CD14-positive monocyte (primary cell): ENCODE data around the gene SMTN. TPM values are rescaled to one million over a fixed set of nuclear protein-coding genes. Genes with fewer than 3 reads are reported as not detected.

Experiments
- DNase-seq, 3 donors: peaks; one replicate each; pipeline ENCODE4 v3.0.0-alpha.2; 2011 to 2022
- H2AFZ ChIP-seq: 2 replicates; pipeline ENCODE4 v1.6.0; 2012; ENCODE audit warnings: mild to moderate bottlenecking, low read depth, low read length, inconsistent platforms; ENCODE audit not compliant: insufficient read depth, poor library complexity, severe bottlenecking
- H3K27ac ChIP-seq, 2 donors: 1 replicate in 1 of 2; 2 replicates in 1 of 2; pipeline ENCODE4 v1.5.1; 2012 to 2013; ENCODE audit warnings: low read length in 2 of 2, control low read depth in 1 of 2, inconsistent platforms in 1 of 2, low read depth in 1 of 2, mild to moderate bottlenecking in 1 of 2
- H3K27me3 ChIP-seq, 2 donors: one replicate each; pipeline versions ENCODE4 v1.6.0 to v1.6.1; 2011 to 2013; ENCODE audit warnings: low read length in 2 of 2; ENCODE audit not compliant: control insufficient read depth in 2 of 2, insufficient read depth in 2 of 2
- H3K36me3 ChIP-seq, 2 donors: replicated peaks in 1 of 2; 1 replicate in 1 of 2; 2 replicates in 1 of 2; pipeline versions ENCODE4 v1.5.1 to v1.6.1; 2012 to 2013; ENCODE audit warnings: low read length in 2 of 2, control low read depth in 1 of 2, inconsistent platforms in 1 of 2, mild to moderate bottlenecking in 1 of 2; ENCODE audit not compliant: insufficient read depth in 2 of 2, control insufficient read depth in 1 of 2
- H3K4me1 ChIP-seq, 2 donors: 1 replicate in 1 of 2; 2 replicates in 1 of 2; pipeline versions ENCODE4 v1.5.1 to v1.6.1; 2012 to 2013; ENCODE audit warnings: low read length in 2 of 2, control low read depth in 1 of 2, inconsistent platforms in 1 of 2, mild to moderate bottlenecking in 1 of 2, moderate library complexity in 1 of 2; ENCODE audit not compliant: insufficient read depth in 2 of 2, control insufficient read depth in 1 of 2
- H3K4me2 ChIP-seq: replicated peaks from 2 replicates; pipeline ENCODE3; 2012; ENCODE audit warnings: low read length, moderate library complexity, mild to moderate bottlenecking; ENCODE audit not compliant: poor library complexity, severe bottlenecking; ENCODE audit errors: extremely low read depth
- H3K4me3 ChIP-seq, 3 experiments: fragments of 200-600 bp in 1 of 3; sonication (generic) in 1 of 3; replicated peaks in 1 of 3; 1 replicate in 2 of 3; 2 replicates in 1 of 3; pipeline ENCODE4 v1.5.1; 2011 to 2013; ENCODE audit warnings: low read length in 3 of 3, mild to moderate bottlenecking in 3 of 3, control low read depth in 2 of 3, low read depth in 2 of 3, inconsistent platforms in 1 of 3, moderate library complexity in 1 of 3
- H3K79me2 ChIP-seq: 2 replicates; pipeline ENCODE4 v1.6.0; 2012; ENCODE audit warnings: mild to moderate bottlenecking, control low read depth, inconsistent platforms, low read length, moderate library complexity; ENCODE audit not compliant: insufficient read depth
- H3K9ac ChIP-seq: 2 replicates; pipeline ENCODE4 v1.6.0; 2017; ENCODE audit warnings: low read length, mild to moderate bottlenecking; ENCODE audit not compliant: insufficient read depth, poor library complexity, severe bottlenecking
- H3K9me3 ChIP-seq, 2 donors: replicated peaks in 1 of 2; 1 replicate in 1 of 2; 2 replicates in 1 of 2; pipeline versions ENCODE4 v1.5.1 to v1.6.1; 2012 to 2013; ENCODE audit warnings: low read length in 2 of 2, control low read depth in 1 of 2; ENCODE audit not compliant: control insufficient read depth in 1 of 2, insufficient read depth in 1 of 2
- H4K20me1 ChIP-seq: 2 replicates; pipeline ENCODE4 v1.6.0; 2012; ENCODE audit warnings: mild to moderate bottlenecking, low read length, control low read depth, moderate library complexity; ENCODE audit not compliant: insufficient read depth
- H3K27ac Mint-ChIP-seq, 7 donors: one replicate each; pipeline ENCODE4 v1.8.0; 2020; ENCODE audit warnings: mild to moderate bottlenecking in 7 of 7, mixed read lengths in 7 of 7, moderate library complexity in 6 of 7, inconsistent platforms in 2 of 7
- H3K27me3 Mint-ChIP-seq, 3 donors: one replicate each; pipeline ENCODE4 v1.8.0; 2021 to 2022; ENCODE audit warnings: low read depth in 3 of 3, mild to moderate bottlenecking in 3 of 3, mixed read lengths in 3 of 3, moderate library complexity in 3 of 3, inconsistent platforms in 1 of 3
- H3K36me3 Mint-ChIP-seq, 2 donors: one replicate each; pipeline ENCODE4 v1.8.0; 2020; ENCODE audit warnings: mixed read lengths in 2 of 2, inconsistent platforms in 1 of 2, mild to moderate bottlenecking in 1 of 2
- H3K4me1 Mint-ChIP-seq: one replicate; pipeline ENCODE4 v1.8.0; 2020; ENCODE audit warnings: mild to moderate bottlenecking, mixed read lengths
- H3K4me3 Mint-ChIP-seq, 2 donors: one replicate each; pipeline ENCODE4 v1.8.0; 2020; ENCODE audit warnings: mild to moderate bottlenecking in 2 of 2, mixed read lengths in 2 of 2, moderate library complexity in 1 of 2
- H3K9me3 Mint-ChIP-seq, 7 donors: one replicate each; pipeline ENCODE4 v1.8.0; 2020 to 2022; ENCODE audit warnings: mixed read lengths in 7 of 7, mild to moderate bottlenecking in 6 of 7, moderate library complexity in 6 of 7, inconsistent platforms in 2 of 7
- CTCF ChIP-seq: fragments of 200-600 bp; IDR thresholded peaks from one replicate; pipeline ENCODE4 v1.8.0; 2022; ENCODE audit warnings: antibody characterized with exemption, mild to moderate bottlenecking
- WGBS: methylation state at CpG from one replicate; pipeline ENCODE4 v1.1.5; 2013; ENCODE audit warnings: missing lambda C conversion rate; ENCODE audit not compliant: insufficient coverage; 5-methylcytosine and 5-hydroxymethylcytosine counted together
- intact Hi-C, 2 donors: fragments of 100-400 bp; cut with micrococcal nuclease; formaldehyde crosslinking; loops; one replicate each; pipeline versions ENCODE4 v1.15.0 to v1.15.1; 2023
- polyA plus RNA-seq, 3 donors: library from polyadenylated mRNA; depleted of rRNA in 1 of 3; unstranded in 2 of 3; stranded (reverse) in 1 of 3; fragments of 300-500 nt in 2 of 3; fragments of >200 nt in 1 of 3; fragmentation: Illumina TruSeq in 2 of 3; gene quantifications; 1 replicate in 2 of 3; 2 replicates in 1 of 3; pipeline ENCODE4 v1.2.3, GENCODE V29; 2012 to 2021

SMTN gene
- polyA plus RNA-seq, 3 donors: 0.87 to 13.3 (median 0.88) TPM

DNA sequence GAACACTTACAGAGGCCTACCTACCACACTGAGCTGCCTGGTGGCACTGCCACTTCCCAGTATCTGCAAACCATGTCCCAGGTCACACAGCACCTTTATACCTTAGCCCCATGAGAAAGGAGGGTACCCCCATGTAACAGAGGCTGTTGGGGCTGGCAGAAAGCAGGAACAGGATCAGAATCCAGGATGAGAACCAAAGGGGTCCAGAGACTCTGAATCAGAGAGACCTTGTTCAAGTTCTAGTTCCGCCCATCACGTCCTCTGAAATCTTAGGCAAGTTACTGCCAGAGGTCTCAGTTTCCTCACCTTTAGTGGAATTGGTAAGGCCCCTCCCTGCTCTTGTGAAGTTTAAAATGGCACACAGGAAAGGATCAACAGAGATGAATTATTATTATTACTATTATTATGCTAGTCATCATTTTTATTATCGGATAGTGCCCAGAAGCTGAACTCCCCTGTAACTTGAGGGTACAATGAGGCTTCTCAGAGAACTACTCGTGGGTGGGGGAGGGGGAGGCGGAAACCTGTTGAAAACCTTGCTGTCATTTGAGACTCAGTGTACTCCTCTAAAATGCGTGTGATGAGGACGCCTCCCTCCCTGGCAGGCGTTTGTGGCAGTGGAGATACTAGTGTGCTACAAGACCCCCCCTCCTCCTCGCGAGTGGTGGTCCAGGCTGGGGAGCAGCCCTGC lies 17.0 kb downstream of the SMTN start:
- H3K9me3 Mint-ChIP-seq: no peaks in the 10 kb centered on the region
- Histone ChIP-seq H3K4me1 (no peaks in the 10 kb centered on the region), H3K27ac (no peak overlapping the region), H3K4me3 (no peak overlapping the region), H3K27me3 (no peaks in the 10 kb centered on the region), H2AFZ (no peak overlapping the region), H3K4me2 (no peak overlapping the region), H3K36me3 (peaks cover 30 to 39% of the 10 kb centered on the region in 2 donors), H3K9me3 (no peaks in the 10 kb centered on the region), H4K20me1 (no peaks in the 10 kb centered on the region), H3K79me2 (no peaks in the 10 kb centered on the region), H3K9ac (no peak overlapping the region)
- H3K4me1 Mint-ChIP-seq: no peaks in the 10 kb centered on the region
- H3K4me3 Mint-ChIP-seq: no peak overlapping the region
- no peak for DNase-seq
- intact Hi-C loops: no loop called here
- peaks cover 0 to 3% (median 1%) of the 10 kb centered on the region in 3 donors for H3K27me3 Mint-ChIP-seq
- WGBS: 100% methylated on average over 4 of the region's 10 CpGs
- H3K36me3 Mint-ChIP-seq: peaks cover 48 to 73% of the 10 kb centered on the region in 2 donors
- H3K27ac Mint-ChIP-seq: no peak overlapping the region
- no peak for TF ChIP-seq CTCF

GRCh38 chr22:31098632-31099110 lies 17.6 kb downstream of the SMTN start:
- Histone ChIP-seq H4K20me1 (no peaks in the 10 kb centered on the region), H3K9ac (no peak overlapping the region), H3K9me3 (no peaks in the 10 kb centered on the region), H3K4me3 (no peak overlapping the region), H3K4me2 (no peak overlapping the region), H3K27ac (no peak overlapping the region), H3K27me3 (no peaks in the 10 kb centered on the region), H3K4me1 (no peaks in the 10 kb centered on the region), H3K36me3 (peaks cover 30 to 39% of the 10 kb centered on the region in 2 donors), H2AFZ (no peak overlapping the region), H3K79me2 (no peaks in the 10 kb centered on the region)
- Mint-ChIP-seq H3K9me3 (no peaks in the 10 kb centered on the region), H3K4me3 (no peak overlapping the region), H3K36me3 (peaks cover 48 to 72% of the 10 kb centered on the region in 2 donors), H3K4me1 (no peaks in the 10 kb centered on the region), H3K27me3 (peaks cover 0 to 3% (median 1%) of the 10 kb centered on the region in 3 donors), H3K27ac (no peak overlapping the region)
- no peak for DNase-seq
- TF ChIP-seq CTCF: no peak
- intact Hi-C loops: no loop called here
- 98% methylated on average over 35 of the region's 36 CpGs for WGBS
